GM13977 (cell line): Measurements from ENCODE around the gene COL15A1.
"Not testable (repeated sequence)": the region's sequence is repeated elsewhere in the genome, so short reads cannot be mapped to it uniquely, and the experiment has no call there.

ENCODE experiments used
- DNase-seq: peaks from one replicate; pipeline ENCODE4 v3.0.0; 2012; ENCODE audit warnings: low spot score
- in situ Hi-C: fragments of 300-500 bp; cut with MboI; formaldehyde crosslinking; loops from one replicate; pipeline ENCODE4 v1.12.0; 2022; ENCODE audit warnings: low sequenced_read_pairs, low pct_unique_long_range_greater_than_20kb, mixed read lengths, inconsistent platforms; ENCODE audit not compliant: unreplicated experiment
- TF ChIP-seq, protein P1 (sequence below): IDR thresholded peaks from 2 replicates; pipeline ENCODE4 v1.5.1; 2012; ENCODE audit warnings: mild to moderate bottlenecking, control low read depth; ENCODE audit not compliant: insufficient read depth; ENCODE audit errors: extremely low read depth, missing control alignments

COL15A1 gene

DNA sequence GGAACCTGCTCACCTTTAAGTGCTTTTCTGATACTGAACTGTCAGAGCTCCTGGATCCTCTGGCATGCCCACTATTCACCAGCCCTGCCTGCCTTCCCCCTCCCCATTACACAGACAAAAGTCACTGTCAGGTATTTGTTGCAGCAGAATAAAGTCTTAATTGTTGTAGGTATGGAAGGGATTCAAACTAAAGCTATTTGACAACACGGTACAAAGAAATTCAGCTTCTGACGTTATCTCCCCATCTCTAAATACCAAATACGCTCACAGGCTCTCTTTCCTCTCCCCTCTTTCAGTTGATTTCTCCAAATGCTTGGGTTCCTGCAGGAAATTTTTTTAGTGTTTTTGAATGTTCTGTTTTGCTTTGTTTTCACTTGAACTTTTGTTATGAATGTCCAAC lies 151.9 kb downstream of the COL15A1 start:
- TF ChIP-seq, protein P1, sequence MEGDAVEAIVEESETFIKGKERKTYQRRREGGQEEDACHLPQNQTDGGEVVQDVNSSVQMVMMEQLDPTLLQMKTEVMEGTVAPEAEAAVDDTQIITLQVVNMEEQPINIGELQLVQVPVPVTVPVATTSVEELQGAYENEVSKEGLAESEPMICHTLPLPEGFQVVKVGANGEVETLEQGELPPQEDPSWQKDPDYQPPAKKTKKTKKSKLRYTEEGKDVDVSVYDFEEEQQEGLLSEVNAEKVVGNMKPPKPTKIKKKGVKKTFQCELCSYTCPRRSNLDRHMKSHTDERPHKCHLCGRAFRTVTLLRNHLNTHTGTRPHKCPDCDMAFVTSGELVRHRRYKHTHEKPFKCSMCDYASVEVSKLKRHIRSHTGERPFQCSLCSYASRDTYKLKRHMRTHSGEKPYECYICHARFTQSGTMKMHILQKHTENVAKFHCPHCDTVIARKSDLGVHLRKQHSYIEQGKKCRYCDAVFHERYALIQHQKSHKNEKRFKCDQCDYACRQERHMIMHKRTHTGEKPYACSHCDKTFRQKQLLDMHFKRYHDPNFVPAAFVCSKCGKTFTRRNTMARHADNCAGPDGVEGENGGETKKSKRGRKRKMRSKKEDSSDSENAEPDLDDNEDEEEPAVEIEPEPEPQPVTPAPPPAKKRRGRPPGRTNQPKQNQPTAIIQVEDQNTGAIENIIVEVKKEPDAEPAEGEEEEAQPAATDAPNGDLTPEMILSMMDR, result no peak
- in situ Hi-C loops, result no loop called here

DNA sequence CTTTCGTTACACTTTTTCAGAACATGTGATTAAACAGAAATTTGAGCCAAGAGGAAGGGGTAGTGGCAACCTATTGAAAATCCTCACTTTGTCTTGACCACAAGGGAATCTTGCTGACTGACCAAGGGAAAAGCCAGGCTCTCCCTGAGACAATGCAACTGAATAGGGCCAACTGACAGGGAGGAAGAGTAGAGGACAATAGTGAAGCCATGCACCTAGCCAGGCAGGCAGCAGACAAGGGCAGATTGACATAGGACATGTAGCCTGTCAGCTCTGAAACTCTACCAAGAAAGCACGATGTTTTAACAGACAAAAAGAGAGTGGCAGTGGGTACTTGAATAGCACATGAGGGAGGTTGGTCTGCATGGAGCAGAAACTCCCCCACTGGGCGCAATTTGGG lies 152.7 kb downstream of the COL15A1 start:
- no peak for DNase-seq
- TF ChIP-seq, protein P1, result no peak
- in situ Hi-C loops, result no loop called here

More for the DNA sequence above, 151.9 kb downstream of the COL15A1 start:
- no peak for DNase-seq

DNA sequence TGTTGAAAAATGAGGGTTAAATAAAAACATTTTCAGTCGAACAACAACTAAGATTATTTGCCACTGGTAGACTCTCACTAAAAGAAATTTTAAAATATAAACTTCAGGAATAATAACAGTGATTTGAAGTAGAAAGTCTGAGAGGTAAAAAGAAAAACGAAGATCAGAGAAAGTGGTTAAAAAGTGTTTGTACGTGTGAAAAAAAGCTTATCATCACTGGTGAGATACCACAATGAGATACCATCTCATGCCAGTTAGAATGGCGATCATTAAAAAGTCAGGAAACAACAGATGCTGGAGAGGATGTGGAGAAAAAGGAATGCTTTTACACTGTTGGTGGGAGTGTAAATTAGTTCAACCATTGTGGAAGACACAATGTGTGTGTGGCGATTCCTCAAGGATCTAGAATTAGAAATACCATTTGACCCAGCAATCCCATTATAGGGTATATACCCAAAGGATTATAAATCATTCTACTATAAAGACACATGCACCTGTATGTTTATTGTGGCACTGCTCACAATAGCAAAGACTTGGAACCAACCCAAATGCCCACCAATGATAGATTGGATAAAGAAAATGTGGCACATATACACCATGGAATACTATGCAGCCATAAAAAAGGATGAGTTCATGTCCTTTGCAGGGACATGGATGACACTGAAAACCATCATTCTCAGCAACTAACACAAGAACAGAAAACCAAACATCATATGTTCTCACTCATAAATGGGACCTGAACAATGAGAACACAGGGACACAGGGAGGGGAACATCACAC lies 156.3 kb downstream of the COL15A1 start:
- in situ Hi-C loops, DNase-seq: not testable (repeated sequence)

DNA sequence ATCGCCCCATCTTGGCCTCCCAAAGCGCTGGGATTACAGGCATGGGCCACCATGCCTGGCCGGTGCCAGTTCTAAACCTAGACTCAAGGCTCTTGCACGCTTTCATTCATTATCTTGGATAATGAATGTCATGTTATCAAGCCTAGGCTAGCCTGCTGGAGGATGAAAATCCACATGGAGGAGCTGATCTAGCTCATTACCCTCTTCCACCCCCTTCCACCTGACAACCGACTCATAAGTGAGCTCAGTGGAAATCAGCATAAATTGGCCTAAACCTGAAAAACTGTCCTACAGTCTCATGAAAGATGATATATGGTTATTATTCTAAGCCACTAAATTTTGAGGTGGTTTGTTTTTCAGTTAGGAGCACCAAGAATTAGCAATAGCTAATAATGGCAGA lies 157.6 kb downstream of the COL15A1 start:
- in situ Hi-C loops, result no loop called here
- TF ChIP-seq, protein P1, result no peak

DNA sequence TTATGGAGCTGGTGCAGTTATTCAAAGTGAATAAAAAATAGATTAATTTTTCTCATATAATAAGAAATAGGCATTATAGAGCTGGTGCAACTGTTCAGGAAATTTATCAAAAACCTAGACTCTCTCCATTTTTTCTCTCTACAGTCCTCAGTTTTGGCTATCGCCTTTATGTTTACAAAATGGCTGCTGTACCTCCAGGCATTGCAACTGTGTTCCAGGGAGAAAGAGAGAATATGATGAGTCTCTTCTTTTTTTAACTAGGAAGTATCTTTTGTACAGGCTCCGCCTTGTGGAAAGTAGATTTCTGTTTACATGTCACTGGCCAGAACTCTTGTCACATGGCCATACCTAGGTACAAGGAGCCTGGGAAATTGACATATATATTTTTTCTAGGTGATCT lies 158.1 kb downstream of the COL15A1 start:
- DNase-seq, result no peak
- in situ Hi-C loops, result no loop called here
- TF ChIP-seq, protein P1, result no peak

More for the DNA sequence above, 157.6 kb downstream of the COL15A1 start:
- no peak for DNase-seq

DNA sequence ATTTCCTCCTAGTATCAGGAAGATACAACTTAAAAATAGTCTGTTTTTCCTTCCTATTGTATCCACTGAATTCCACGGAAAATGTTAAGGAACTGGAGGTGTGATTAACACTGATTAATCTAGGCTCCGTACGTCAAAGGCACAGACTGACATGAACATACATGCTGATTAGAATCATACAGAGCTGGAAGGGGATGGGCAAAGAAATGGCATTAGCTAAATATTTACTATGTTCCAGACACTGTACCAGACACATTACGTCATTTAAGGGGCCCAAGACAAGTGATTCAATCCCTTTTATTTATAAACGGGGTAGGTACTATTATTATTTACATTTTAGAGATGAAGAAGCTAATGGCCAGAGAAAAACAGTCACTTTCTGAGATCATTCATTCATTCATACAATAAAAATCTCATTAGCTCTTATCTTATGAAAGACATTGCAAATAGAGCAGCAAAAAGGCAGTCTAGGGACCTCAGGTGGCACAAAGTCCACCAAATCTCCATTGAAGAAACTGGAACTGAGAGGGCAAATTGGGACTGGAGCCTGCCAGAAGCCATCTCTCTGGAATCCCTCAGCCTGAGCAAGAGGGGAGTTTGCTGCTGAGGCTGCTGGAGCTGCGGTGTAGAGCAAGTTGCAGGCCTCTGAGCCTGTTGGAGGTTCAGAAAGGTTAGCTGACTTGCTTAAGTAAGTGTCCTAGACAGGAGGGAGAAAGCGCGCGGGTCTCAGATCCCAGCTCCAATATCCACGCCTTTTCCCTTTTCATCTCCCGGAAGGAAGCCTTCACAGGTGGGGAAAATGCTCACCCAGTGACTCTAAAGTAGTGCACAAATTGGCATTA lies 159.6 kb downstream of the COL15A1 start:
- no peak for DNase-seq
- in situ Hi-C loops, result no loop called here
- TF ChIP-seq, protein P1, result no peak
